HG02798 (cell line): ENCODE results near the gene SHISA4.
"Not testable (repeated sequence)": the region's sequence is repeated elsewhere in the genome, so short reads cannot be mapped to it uniquely, and the experiment has no call there.

ENCODE experiments used
- ATAC-seq: cut with Tn5 transposase; IDR thresholded peaks from one replicate; pipeline ENCODE4 v1.9.1; 2021; ENCODE audit warnings: mild to moderate bottlenecking; ENCODE audit not compliant: unreplicated experiment, poor library complexity

Gene SHISA4

DNA sequence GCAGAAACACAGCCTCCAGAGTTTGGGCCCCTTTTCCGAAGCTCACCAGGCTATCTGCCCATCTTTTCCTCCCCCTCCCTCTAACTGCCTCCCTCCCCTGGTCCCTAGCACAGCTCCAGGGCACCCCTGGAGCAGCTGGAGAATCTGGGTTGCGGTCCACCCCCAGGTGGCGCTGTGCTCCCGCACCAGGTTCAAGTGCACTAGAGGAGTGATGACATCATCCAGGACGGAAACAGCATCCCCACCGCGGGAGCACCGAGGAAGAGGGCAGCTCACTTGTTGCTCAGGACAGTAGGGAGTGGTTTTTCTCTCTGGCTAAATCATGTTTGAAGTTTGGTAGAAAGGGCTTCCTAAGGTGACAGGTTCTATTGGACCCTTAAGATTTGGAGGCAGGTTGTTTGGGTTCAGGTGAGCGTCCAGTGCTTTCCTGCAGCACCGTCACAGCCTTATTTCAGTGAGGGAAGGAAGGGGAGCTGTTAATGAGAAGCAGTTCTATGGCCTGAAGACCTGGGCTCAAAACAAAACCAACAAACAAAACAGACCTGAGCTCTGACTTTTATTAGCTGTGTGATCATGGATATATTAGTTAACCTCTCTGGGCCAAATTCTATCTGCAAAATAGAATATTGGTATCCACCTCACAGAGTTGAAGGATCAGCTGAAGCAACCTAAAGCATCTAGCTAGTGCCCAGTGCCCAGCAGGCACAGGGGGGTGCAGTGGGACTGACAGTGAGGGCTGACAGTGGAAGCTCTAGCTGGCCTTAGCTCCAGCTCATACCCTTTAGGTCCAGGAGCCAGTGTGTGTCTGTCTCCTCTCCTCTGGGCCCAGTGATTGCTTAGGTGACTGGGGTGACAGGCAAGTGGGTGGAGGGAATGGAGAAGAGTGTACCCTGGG is 7.5 kb downstream of the SHISA4 start:
- ATAC-seq = no peak

- no peak for ATAC-seq
Measured at GRCh38 chr1:201896951-201897391, 8.3 kb downstream of the SHISA4 start.

DNA sequence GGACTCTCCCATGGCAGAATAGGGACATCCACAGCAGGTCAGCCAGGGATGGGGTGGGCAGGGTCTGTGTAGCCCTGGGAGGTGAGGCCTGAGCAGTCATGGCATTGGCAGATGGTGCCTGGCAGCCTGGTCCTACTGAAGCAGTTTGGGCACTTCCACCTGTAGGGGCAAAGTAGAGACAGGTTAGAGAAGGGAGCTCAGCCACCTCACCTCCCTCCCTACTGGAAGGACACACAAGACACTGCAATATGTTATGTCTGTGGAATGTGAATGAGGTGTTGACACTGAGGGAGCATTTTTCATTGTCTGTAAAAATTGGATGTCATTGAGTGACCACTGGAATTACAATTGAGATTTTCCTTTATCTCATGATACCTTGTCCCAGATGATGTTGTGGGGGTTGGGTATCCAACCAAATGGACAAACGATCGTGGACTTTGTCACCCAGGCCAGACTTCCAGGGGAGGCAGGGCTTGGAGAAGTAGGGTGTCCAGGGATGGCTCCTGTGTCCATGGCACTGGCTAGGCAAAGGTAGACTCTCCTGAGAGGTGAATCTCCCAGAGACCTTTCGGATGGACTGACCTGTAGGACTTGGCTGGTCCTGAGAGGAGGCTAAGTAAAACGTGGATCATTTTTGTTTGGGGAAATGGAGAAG is 9.7 kb downstream of the SHISA4 start:
- ATAC-seq = no peak

DNA sequence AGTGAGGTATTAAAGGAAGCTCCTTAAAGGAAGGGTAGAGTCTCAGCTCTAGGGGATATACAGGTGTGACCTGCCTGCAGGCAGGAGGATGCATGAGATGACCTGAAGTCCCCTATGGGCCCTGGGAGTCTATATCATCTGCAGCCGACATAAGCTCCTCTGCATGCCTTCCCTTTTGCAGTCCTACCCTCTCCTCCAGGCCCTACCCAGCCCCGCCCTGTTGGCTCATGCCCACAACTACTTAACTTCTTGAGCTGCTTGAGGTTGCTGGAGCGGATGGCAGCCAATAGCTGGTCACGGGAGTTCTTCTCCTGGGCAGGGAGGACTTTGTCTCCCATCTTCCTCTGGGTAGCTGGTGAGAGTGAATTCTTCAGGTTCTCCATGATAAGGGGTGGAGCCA is 10.3 kb downstream of the SHISA4 start:
- no peak for ATAC-seq

DNA sequence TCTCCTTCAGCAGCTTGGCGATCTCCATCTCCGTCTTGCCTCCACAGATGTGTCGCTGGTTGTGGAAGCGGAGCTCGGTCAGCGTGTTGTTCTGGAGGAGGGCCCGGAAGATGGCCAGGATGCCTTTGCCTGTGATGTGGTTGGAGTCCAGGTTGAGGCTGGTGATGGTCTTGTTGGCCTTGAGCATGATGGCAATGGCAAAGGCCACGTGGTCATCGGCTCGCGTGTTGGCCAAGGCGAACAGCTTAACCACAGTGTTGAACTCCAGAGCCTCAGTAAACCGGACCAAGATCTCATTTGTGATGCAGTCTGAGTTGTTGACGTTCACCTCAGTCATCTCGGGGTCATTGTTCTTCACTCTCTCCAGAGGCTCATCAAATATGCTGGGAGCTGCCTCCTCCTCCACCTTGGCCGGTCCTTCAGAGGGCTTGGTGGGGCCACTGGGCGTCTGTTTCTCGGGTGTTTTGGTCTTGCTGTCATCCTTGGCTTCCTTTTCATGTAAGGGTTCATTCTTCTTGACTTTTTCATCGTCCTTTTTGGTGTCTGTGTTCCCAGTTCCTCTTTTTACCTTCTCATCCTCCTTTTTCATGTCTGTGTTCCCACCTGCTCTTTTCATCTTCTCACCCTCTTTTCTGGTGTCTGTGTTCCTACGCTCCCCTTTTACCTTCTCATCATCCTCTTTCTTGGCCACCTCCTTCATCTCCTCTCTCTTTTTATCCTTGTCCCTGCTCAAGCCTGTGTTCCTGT is 11.2 kb downstream of the SHISA4 start:
- no peak for ATAC-seq

DNA sequence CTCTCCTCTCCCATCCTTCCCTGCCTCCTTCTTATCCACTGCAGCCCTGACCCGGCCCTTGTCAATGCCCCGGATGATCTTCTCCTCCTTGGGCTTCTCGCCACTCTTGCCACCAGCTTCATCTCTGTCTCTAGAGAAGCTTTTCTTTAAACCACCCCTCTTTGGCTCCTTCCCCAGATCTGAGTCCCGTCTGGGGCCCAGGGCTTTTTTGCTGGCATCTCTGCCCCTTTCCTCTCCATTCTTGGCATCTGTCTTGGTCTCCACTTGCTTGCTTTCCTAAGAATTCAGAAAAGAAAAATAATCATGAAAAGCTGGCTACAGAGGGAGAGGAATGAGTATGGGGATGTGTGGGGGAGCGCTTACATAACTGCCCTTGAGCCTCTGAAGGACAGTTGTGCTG is 11.8 kb downstream of the SHISA4 start:
- ATAC-seq = no peak

DNA sequence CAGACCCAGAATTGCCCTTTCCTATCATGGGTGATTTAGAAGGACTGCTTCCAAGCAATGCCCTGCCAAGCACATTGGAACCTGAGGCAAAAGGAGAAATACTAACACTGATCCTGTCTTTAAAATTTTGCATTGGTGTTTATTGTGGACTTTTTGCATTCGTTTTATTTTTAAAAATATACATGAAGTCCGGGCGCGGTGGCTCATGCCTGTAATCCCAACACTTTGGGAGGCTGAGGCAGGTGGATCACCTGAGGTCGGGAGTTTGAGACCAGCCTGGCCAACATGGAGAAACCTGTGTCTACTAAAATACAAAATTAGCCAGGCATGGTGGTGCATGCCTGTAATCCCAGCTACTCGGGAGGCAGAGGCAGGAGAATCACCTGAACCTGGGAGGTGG is 12.3 kb downstream of the SHISA4 start:
- not testable (repeated sequence) for ATAC-seq

DNA sequence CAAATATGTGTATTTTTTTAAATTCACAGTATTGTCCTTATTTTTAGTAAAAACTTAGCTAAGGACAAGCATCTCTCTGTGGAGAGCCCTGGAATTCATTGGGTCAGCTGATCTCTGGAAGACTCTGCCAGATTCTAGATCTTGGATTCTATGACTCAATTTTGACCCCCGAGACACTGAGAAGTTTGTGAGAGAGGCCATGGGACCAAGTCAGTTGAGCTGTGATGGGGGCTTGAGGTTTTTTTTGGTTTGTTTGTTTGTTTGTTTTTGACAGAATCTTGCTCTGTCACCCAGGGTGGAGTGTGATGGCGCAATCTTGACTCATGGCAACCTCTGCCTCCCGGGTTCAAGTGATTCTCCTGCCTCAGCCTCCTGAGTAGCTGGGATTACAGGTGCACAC is 13.5 kb downstream of the SHISA4 start:
- no peak for ATAC-seq

DNA sequence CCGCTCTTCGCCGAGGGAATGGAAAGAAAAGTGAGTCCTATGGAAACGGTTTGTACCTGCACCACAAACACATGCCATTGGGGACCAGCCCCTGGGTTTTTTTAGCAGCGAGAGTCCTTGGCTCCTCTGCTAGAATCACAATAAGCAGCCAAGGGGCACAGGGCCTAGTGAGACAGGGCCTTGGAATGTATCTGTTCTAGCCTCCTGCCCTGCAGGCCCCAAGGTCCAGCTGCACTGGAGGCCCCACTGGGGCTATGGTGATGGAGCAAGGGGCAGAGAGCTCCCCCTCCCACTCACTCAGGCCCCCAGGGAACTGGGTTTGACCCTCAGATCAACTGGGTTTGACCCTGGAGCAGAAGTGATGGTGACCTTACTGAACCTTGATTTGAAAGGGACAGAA is 14.4 kb downstream of the SHISA4 start:
- no peak for ATAC-seq

GRCh38 chr1:201904579-201904978 is 15.9 kb downstream of the SHISA4 start:
- no peak for ATAC-seq

- ATAC-seq = no peak
Measured at GRCh38 chr1:201905234-201905890, 16.7 kb downstream of the SHISA4 start.

- ATAC-seq = no peak
Measured at GRCh38 chr1:201906336-201906735, 17.6 kb downstream of the SHISA4 start.

DNA sequence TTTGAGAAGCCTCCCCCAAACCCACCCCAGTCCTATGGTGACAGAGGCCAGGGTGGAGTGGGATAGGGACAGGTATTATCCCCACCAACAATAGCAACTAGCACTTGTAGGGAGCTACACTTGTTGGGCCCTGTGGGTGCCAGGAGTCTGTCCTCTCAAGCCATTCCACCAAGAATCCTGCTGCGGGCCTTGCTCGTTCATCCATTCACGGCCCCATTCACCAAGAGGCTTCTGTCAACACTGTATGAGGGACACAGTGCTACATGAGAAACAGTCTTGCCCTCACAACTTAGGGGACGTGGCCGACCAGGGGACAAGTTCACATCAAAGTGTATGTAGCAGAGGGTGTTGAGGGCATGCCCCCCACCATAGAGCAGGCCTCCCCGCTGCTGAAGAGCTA is 18.9 kb downstream of the SHISA4 start:
- ATAC-seq = no peak

GRCh38 chr1:201911826-201912571 is 23.3 kb downstream of the SHISA4 start:
- no peak for ATAC-seq

- no peak for ATAC-seq
Measured at GRCh38 chr1:201912832-201913231, 24.1 kb downstream of the SHISA4 start.

DNA sequence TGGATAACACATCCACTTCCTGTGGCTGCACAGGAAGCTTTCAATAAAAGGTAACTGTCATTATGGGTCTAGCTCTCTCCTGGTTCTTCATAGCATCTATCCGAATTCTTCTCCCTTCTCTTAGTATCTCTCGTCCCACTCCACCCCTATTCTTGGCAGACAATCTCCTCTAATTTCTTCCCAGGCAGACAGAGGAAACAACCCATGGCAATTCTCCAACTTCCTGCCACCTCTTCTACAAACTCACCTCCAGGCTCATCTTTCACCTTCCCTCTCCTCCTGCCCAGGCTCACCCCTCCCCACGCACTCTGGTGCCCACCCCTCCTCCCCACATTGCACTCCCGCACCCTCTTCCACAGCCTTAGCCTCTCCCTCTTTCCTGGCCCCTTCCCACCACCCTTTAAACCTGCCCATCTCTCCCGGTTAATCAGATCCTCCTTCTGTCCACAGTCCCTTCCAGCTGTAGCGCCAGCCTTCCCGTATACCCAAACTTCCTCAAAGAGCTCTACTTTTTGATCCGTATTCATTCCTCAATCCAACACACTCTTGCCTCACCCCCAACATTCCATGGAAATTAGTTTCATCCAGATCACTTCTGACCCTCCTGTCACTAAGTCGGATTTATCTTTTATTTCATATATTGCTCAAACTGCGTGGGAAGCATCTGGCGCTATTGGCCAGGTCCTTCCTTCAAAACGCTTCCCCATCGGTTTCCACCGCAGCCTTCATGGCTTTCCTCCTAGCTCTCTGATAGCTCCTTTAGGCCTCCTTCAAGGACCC is 25.9 kb downstream of the SHISA4 start:
- no peak for ATAC-seq

- ATAC-seq = no peak
Measured at GRCh38 chr1:201916649-201917249, 28.1 kb downstream of the SHISA4 start.

DNA sequence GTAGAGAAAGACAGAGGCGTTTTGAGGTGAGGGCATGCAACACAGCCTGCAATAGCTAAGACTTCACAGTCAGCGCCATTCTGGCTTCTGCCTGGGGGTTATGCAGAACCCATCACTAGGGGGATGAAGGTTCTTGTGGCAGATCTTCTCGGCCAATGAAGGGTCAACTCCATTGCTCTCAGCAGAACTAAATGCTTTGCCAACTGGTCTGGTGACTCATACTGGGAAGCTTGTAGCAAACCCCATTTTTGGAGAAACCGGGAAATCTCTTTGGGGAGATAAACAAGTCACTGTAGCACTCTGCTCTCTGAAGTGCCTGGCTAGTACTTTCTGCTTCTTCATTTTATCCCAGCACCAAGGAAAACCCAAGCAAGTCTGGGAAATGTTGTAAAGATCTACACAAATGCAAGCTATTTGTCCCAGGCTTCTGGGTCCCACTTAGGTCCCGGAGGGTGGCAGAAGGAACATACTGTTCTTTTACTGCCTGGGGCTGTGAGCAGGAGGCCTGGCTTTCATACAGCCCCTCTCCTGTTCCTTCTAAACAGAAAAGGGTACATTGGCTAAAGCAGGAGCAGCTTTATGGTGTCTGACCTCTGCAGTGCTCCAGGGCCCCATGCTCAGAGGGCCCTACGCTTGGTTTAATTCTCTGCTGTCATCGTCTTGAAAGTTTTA is 28.8 kb downstream of the SHISA4 start:
- no peak for ATAC-seq
